ENCODE data around the gene SLC6A2. TPM values are rescaled to one million over a fixed set of nuclear protein-coding genes. Genes with fewer than 3 reads are reported as not detected.

Gene SLC6A2
- total RNA-seq, 1 donor from 2014 or later = not detected

DNA sequence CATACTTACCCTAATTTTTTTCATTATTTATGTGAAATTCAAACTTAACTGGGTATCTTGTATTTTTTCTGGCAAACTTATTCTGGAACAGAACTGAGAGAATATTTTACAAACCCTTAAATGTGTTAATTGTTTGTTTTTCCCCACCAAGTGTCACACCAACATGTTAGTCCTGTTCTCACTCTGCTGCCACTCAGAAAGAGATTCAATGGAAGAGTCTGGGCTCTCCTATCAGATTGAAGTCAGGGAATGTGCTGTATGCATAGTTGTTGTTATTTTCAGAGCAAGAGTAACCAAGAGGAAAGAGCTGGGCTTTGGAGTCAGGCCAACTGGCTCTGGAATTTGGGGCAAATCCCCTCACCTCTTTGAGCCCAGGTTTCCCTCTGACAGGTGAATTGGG is 43.2 kb downstream of the SLC6A2 start:
- no peak for DNase-seq
- Mint-ChIP-seq H3K27me3 (ENCODE audit: unreplicated experiment) (peaks cover 3% of the 10 kb centered on the region), H3K9me3 (ENCODE audit: unreplicated experiment) (no peaks in the 10 kb centered on the region), H3K36me3 (ENCODE audit: unreplicated experiment) (no peaks in the 10 kb centered on the region), H3K27ac (ENCODE audit: unreplicated experiment) (no peak overlapping the region), H3K4me1 (ENCODE audit: low read depth, unreplicated experiment) (peaks cover 3% of the 10 kb centered on the region), H3K4me3 (ENCODE audit: unreplicated experiment) (no peak overlapping the region)
- TF ChIP-seq, protein P1, sequence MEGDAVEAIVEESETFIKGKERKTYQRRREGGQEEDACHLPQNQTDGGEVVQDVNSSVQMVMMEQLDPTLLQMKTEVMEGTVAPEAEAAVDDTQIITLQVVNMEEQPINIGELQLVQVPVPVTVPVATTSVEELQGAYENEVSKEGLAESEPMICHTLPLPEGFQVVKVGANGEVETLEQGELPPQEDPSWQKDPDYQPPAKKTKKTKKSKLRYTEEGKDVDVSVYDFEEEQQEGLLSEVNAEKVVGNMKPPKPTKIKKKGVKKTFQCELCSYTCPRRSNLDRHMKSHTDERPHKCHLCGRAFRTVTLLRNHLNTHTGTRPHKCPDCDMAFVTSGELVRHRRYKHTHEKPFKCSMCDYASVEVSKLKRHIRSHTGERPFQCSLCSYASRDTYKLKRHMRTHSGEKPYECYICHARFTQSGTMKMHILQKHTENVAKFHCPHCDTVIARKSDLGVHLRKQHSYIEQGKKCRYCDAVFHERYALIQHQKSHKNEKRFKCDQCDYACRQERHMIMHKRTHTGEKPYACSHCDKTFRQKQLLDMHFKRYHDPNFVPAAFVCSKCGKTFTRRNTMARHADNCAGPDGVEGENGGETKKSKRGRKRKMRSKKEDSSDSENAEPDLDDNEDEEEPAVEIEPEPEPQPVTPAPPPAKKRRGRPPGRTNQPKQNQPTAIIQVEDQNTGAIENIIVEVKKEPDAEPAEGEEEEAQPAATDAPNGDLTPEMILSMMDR (IDR thresholded peaks at IDR 0.05; ENCODE audit: partially characterized antibody, unreplicated experiment) = no peak

DNA sequence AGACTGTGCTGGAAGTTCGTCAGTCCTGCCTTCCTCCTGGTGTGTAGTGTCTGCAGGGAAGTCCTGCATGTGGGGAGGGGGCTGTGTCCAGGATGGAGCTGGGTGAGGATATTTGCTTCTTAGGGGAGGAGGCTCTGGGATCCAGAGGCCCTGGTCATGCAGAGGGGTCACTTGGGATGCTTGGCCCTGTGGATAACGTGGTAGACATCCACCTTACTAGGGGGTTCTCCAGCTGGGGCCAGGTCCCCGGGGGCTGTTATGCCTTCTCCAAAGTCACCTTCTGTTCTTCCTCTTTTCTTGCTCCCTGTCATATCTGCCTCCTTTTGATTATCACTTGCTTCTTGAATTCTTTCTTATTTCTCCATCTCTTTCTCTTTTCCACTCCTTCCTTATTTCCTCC is 43.8 kb downstream of the SLC6A2 start:
- TF ChIP-seq, protein P1 (IDR thresholded peaks at IDR 0.05; ENCODE audit: partially characterized antibody, unreplicated experiment) = no peak
- Mint-ChIP-seq H3K9me3 (ENCODE audit: unreplicated experiment) (no peaks in the 10 kb centered on the region), H3K27ac (ENCODE audit: unreplicated experiment) (no peak overlapping the region), H3K27me3 (ENCODE audit: unreplicated experiment) (peaks cover 3% of the 10 kb centered on the region), H3K4me1 (ENCODE audit: low read depth, unreplicated experiment) (peaks cover 3% of the 10 kb centered on the region), H3K4me3 (ENCODE audit: unreplicated experiment) (no peak overlapping the region), H3K36me3 (ENCODE audit: unreplicated experiment) (no peaks in the 10 kb centered on the region)
- DNase-seq = no peak

DNA sequence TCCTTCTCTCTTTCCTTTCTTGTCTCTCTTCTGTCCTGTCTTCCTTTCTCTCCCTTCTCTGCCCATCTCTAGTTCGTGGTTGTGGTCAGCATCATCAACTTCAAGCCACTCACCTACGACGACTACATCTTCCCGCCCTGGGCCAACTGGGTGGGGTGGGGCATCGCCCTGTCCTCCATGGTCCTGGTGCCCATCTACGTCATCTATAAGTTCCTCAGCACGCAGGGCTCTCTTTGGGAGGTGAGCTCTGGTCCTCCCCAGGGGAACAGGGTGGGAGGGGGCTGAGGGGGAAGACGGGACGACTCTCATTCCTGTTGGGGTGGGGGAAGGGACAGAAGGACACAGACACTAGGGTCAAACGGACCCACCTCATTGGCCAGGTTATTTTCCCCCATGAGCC is 44.3 kb downstream of the SLC6A2 start:
- TF ChIP-seq, protein P1 (IDR thresholded peaks at IDR 0.05; ENCODE audit: partially characterized antibody, unreplicated experiment) = no peak
- Mint-ChIP-seq H3K4me3 (ENCODE audit: unreplicated experiment) (no peak overlapping the region), H3K36me3 (ENCODE audit: unreplicated experiment) (no peaks in the 10 kb centered on the region), H3K27me3 (ENCODE audit: unreplicated experiment) (peaks cover 3% of the 10 kb centered on the region), H3K4me1 (ENCODE audit: low read depth, unreplicated experiment) (peaks cover 3% of the 10 kb centered on the region), H3K9me3 (ENCODE audit: unreplicated experiment) (no peaks in the 10 kb centered on the region), H3K27ac (ENCODE audit: unreplicated experiment) (no peak overlapping the region)
- no peak for DNase-seq

DNA sequence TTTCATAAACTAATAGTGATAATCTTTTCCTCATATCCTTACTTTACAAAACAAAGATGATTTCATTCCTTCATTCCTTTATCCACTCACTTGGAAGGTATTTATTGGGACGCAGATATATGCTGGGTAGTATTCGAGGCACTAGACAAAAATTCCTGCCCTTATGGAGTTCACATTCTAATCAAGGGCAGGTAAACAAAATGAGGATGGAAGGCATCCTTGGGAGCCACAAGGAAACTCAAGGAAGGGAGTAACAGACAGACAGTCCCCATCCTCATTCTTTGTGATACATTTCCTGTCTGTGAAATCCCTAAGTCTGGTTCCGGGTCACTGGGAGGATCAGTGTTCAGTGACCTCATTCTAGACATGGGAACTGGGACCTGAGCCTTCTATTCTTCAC is 45.2 kb downstream of the SLC6A2 start:
- no peaks in the 10 kb centered on the region for H3K36me3 Mint-ChIP-seq (ENCODE audit: unreplicated experiment)
- H3K27me3 Mint-ChIP-seq (ENCODE audit: unreplicated experiment) = peaks cover 3% of the 10 kb centered on the region
- H3K27ac Mint-ChIP-seq (ENCODE audit: unreplicated experiment) = no peak overlapping the region
- H3K4me1 Mint-ChIP-seq (ENCODE audit: low read depth, unreplicated experiment) = peaks cover 3% of the 10 kb centered on the region
- no peak overlapping the region for H3K4me3 Mint-ChIP-seq (ENCODE audit: unreplicated experiment)
- no peak for DNase-seq
- TF ChIP-seq, protein P1 (IDR thresholded peaks at IDR 0.05; ENCODE audit: partially characterized antibody, unreplicated experiment) = no peak
- H3K9me3 Mint-ChIP-seq (ENCODE audit: unreplicated experiment) = no peaks in the 10 kb centered on the region

DNA sequence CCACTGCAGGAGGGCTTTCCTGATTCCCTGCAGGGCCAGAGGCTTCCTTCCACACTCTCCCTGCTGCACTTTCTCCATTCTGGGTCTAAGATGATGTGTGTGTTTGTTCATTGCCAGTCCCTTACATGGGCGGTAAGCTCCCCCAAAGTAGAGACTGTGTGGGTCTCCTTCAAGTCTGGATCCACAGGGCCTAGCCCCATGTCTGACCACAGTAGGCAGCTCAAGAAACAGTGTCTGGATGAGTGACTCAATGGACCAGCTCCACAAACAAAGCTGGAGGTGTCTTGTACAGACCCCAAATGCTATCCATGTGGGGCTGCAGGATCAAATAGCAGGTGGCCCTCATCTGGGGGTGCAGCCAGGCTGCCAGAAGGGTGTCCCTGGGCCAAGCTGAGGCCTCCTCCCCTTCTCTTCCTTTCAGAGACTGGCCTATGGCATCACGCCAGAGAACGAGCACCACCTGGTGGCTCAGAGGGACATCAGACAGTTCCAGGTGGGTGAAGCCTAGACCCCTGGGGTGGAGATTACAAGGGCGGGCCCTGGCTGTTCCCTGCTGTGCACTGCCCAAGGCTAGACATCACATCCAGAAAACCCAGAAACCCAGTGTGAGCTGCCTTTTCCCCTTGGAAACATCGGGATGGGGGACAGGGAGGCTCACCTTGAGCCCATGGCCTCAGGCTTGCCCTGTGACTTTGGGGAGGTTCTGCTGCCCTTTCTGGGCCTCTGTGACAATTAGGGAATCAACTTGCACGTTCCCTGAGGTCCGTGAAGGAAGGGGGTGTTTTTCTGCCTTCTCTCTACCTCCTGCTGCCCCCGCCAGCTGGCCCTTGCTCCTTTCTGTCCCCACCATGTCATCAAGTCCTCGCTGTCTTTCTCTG is 45.9 kb downstream of the SLC6A2 start:
- Mint-ChIP-seq H3K9me3 (ENCODE audit: unreplicated experiment) (no peaks in the 10 kb centered on the region), H3K4me3 (ENCODE audit: unreplicated experiment) (no peak overlapping the region), H3K4me1 (ENCODE audit: low read depth, unreplicated experiment) (peaks cover 7% of the 10 kb centered on the region), H3K27me3 (ENCODE audit: unreplicated experiment) (peaks cover 3% of the 10 kb centered on the region), H3K36me3 (ENCODE audit: unreplicated experiment) (no peaks in the 10 kb centered on the region), H3K27ac (ENCODE audit: unreplicated experiment) (no peak overlapping the region)
- DNase-seq = peak; percentile 62
- TF ChIP-seq, protein P1 (IDR thresholded peaks at IDR 0.05; ENCODE audit: partially characterized antibody, unreplicated experiment) = peak; percentile 67
